SJSA1 (cell line): Measurements from ENCODE around the gene PACSIN2. TPM values are rescaled to one million over a fixed set of nuclear protein-coding genes. Genes with fewer than 3 reads are reported as not detected.

ENCODE experiments used
- DNase-seq, 2 experiments: peaks; one replicate each; pipeline ENCODE4 v3.0.0-alpha.2; 2015 to 2020; ENCODE audit warnings: low spot score in 2 of 2, low read depth in 1 of 2
- H3K27ac ChIP-seq: fragments of 250-450 bp; sonication (Bioruptor Pico); 2 replicates; pipeline ENCODE4 v1.5.1; 2020; ENCODE audit warnings: mild to moderate bottlenecking, moderate library complexity
- H3K27me3 ChIP-seq: fragments of 250-450 bp; sonication (Bioruptor Pico); replicated peaks from 2 replicates; pipeline ENCODE4 v1.5.1; 2020; ENCODE audit warnings: mild to moderate bottlenecking, moderate library complexity
- H3K36me3 ChIP-seq: fragments of 250-450 bp; sonication (Bioruptor Pico); 2 replicates; pipeline ENCODE4 v1.5.1; 2020; ENCODE audit warnings: mild to moderate bottlenecking
- H3K4me1 ChIP-seq: fragments of 250-450 bp; sonication (Bioruptor Pico); replicated peaks from 2 replicates; pipeline ENCODE4 v1.6.1; 2021; ENCODE audit warnings: mild to moderate bottlenecking
- H3K4me3 ChIP-seq: fragments of 250-450 bp; sonication (Bioruptor Pico); 2 replicates; pipeline ENCODE4 v1.5.1; 2020; ENCODE audit warnings: mild to moderate bottlenecking
- H3K9me3 ChIP-seq: fragments of 250-450 bp; sonication (Bioruptor Pico); replicated peaks from 2 replicates; pipeline ENCODE4 v1.5.1; 2020; ENCODE audit warnings: mild to moderate bottlenecking
- total RNA-seq: library from RNA; depleted of rRNA; stranded (reverse); fragments of >200 nt; shearing (Covaris generic); gene quantifications from 2 replicates; pipeline ENCODE4 v1.2.3, GENCODE V29; 2014

Gene PACSIN2
- total RNA-seq, 1 experiment from 2014 or later = 98.3 TPM

DNA sequence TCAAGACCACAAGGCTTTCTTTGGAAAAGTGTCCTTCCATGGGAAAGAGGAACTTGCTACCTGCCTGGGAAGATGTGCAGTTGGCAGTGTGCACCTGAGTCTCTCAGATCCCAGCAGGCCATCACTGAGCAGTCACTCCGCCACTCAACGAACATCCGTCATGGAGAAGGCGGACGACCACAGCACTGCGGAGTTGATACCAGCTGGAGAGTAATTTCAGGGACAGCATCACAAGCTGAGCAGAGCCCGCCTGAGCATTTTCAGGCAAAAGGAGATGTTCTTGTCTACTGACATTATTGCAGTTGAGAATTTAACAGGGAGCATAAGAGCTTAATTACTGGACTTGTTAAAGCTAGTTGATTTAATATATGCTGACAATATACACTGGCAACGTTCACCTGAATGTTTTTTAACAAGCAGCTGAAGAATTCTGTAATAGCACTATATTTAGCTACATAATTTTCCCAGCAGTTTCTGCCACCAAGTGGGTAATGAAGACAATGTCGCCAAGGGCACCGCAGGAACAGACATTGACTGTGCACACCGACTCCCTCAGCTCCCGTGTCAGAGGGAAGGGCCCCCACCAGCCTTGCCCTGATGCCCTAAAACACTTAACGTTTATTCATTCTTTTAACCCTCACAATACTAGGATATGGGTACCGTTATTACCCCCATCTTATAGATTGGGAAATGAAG is 105.4 kb downstream of the PACSIN2 start:
- Histone ChIP-seq H3K27me3 (no peaks in the 10 kb centered on the region), H3K27ac (no peak overlapping the region), H3K4me3 (no peak overlapping the region), H3K36me3 (peaks cover 75% of the 10 kb centered on the region), H3K9me3 (no peaks in the 10 kb centered on the region), H3K4me1 (peaks cover 8% of the 10 kb centered on the region)
- DNase-seq = no peak

DNA sequence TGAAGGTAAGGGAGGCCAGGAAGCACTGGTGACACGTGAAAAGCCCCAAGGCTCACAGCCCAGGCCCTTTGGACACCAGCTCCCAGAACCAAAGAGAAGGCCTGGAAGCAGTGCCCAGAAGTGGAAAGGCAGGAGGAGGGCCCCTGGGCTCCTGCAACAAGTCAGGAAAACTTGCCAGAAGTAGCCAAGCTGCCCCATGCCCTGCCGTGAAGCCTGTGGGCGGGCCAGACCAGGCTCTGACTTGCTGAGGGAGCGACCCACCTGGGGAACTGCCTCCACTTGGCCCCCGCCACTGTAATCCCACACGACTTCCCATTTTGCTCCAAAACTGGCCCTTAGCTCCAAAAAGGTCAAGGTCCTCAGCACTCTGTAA is 106.6 kb downstream of the PACSIN2 start:
- Histone ChIP-seq H3K4me1 (peaks cover 8% of the 10 kb centered on the region), H3K4me3 (no peak overlapping the region), H3K9me3 (no peaks in the 10 kb centered on the region), H3K27me3 (no peaks in the 10 kb centered on the region), H3K36me3 (peaks cover 87% of the 10 kb centered on the region), H3K27ac (no peak overlapping the region)
- DNase-seq = no peak

DNA sequence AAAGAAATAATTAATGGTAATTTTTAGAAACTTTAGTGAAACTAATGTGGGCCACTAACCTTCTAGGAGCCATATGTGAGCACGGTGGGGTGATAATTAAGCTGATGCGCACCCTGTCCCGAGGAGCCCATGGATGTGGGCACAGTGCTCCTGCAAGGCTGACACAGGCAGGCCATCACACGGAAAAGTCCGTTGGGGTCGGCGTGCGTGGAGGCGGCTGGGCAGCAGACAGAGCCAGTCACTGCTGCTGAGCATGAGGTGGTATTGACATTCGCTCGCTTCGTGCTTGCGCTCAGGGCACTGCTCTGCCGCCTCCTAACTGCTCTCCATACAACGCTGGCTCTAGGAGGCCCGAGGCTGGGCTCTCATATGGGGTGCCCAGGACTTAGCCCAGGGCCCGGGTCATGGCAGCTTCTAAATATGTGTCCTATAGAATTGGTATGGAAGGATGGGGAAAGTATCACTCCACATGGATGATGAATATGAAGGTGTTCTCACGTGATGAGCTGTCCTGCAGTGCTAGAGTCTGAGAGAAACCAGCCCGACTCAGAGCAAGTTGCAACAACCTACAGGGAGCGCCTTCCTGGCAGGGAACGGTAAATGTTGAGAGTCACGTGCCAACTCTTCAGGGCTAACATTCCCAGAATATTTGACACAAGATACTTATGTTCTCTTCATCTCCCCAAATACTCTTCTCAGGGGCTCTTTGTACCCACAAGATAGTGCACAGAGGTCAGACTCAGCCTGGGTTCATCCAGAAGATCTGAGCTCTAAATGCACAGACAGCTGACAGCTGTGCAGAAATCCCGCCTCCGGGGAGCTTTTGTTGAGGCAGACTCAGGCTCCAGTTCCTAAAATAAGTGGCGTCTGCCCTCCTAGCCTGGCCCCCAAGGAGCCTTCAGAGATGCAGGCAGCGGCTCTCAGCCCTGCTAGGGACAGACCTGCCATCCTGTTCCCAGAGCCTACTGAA is 107.3 kb downstream of the PACSIN2 start:
- peaks cover 93% of the 10 kb centered on the region for H3K36me3 ChIP-seq
- H3K9me3 ChIP-seq = no peaks in the 10 kb centered on the region
- peaks cover 8% of the 10 kb centered on the region for H3K4me1 ChIP-seq
- H3K27me3 ChIP-seq = no peaks in the 10 kb centered on the region
- no peak overlapping the region for H3K27ac ChIP-seq
- DNase-seq = no peak
- H3K4me3 ChIP-seq = no peak overlapping the region

DNA sequence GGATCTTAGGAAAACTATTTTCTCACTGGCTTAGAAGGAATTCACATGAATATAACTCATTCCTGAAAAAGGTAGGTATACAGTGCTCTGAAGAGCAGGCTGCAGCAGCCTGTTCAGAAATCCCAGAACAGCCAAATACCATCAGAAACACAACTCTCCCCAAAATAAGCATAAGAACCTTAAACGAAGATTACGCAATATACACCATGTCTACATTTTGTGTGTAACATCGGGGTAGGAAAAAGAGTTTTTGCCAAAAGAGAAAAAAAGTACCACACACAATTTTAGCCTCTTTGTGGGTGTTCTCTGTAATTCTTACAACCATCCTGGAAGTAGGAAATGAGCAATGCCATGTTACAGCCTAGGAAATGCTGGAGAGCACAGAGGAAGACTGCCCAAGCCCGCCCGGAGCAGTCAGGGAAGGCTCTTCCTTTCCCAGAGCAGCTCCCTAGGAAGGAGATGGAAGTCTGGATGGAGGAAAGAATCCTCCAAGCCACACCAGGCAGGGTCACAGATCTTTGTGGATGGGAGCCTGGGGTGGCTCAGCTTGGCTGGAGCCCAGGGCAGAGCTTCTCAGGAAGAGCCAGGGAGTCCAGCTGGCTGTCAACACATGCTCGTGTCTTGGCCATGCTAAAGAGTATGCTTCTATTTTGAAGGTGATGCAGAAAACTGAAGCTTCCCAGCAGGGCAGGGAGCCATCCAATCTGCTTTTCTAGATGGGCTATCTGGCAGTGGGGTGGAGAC is 108.2 kb downstream of the PACSIN2 start:
- no peak for DNase-seq
- no peak overlapping the region for H3K27ac ChIP-seq
- H3K4me1 ChIP-seq = peaks cover 12% of the 10 kb centered on the region

DNA sequence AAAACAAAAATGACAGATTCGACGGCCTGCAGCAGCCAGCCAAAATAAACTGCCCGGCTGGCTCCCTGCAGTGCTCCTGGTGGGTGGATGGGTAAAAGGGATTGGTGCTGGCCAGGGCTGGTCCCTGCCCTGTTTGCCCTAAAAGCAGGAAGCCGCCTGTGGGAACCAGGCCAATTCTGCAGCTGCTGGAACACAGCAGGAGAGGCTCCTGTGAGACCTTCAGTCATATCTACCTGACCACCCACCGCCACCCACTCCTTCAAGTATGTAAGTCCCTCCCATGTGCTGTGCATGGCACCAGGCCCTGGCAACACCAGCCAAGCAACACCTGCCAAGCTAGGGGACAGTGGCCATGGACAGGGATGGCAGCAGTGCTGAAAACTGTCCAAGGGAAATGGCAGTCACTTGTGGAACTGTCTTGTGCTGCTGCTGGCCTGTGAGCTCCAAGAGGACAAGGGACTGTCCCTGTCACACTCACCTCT is 109.2 kb downstream of the PACSIN2 start:
- H3K4me1 ChIP-seq = peaks cover 12% of the 10 kb centered on the region

More for the DNA sequence above, 108.2 kb downstream of the PACSIN2 start:
- H3K36me3 ChIP-seq = peaks cover 95% of the 10 kb centered on the region
- H3K9me3 ChIP-seq = no peaks in the 10 kb centered on the region
- H3K27me3 ChIP-seq = no peaks in the 10 kb centered on the region
- no peak overlapping the region for H3K4me3 ChIP-seq

DNA sequence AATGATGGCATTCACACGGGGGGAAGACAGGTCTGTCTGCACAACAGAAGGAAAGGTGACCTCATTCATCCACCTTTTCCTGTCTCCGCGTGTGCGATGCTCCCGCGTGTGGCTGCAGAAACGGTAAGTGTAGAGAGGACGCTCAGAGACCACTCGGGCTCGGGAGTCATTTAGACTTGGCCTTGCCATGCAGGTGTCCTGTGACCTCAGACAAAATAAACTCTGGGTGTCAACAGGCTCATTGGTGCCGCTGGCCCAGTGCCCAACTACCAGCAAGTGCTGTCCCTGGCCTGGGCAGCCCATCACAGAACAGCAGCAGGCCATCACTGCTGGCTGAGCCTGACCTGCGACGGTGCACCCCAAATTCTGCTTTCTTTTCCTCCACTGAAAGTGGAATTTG is 109.7 kb downstream of the PACSIN2 start:
- no peak overlapping the region for H3K27ac ChIP-seq
- H3K4me3 ChIP-seq = no peak overlapping the region
- H3K4me1 ChIP-seq = peaks cover 12% of the 10 kb centered on the region

More for the DNA sequence above, 109.2 kb downstream of the PACSIN2 start:
- H3K9me3 ChIP-seq = no peaks in the 10 kb centered on the region
- no peak overlapping the region for H3K27ac ChIP-seq
- H3K27me3 ChIP-seq = no peaks in the 10 kb centered on the region
- peaks cover 97% of the 10 kb centered on the region for H3K36me3 ChIP-seq
- no peak for DNase-seq
- no peak overlapping the region for H3K4me3 ChIP-seq

DNA sequence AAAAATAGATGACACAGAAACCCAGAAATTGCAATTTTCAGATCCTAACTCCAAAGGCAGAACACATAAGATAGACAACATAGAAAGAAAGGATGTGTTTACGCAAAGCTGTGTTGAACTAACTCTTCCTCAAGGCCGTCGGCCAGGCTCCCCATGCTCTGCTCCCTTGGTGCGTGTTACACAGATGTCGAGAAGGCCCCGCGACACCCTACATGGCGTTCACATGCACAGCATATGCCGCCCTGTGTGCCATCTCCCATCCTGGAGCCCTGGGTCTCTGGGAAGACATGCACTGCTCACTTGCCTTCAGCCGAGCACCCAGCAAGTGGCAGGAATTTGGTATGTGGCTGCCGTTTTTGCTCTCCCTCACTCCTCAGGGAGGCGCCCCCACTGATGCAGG is 110.9 kb downstream of the PACSIN2 start:
- Histone ChIP-seq H3K27me3 (no peaks in the 10 kb centered on the region), H3K4me1 (peaks cover 12% of the 10 kb centered on the region), H3K27ac (no peak overlapping the region), H3K9me3 (no peaks in the 10 kb centered on the region), H3K36me3 (peaks cover 93% of the 10 kb centered on the region), H3K4me3 (no peak overlapping the region)
- DNase-seq = no peak

More for the DNA sequence above, 109.7 kb downstream of the PACSIN2 start:
- no peak for DNase-seq
- peaks cover 95% of the 10 kb centered on the region for H3K36me3 ChIP-seq
- no peaks in the 10 kb centered on the region for H3K27me3 ChIP-seq
- H3K9me3 ChIP-seq = no peaks in the 10 kb centered on the region

DNA sequence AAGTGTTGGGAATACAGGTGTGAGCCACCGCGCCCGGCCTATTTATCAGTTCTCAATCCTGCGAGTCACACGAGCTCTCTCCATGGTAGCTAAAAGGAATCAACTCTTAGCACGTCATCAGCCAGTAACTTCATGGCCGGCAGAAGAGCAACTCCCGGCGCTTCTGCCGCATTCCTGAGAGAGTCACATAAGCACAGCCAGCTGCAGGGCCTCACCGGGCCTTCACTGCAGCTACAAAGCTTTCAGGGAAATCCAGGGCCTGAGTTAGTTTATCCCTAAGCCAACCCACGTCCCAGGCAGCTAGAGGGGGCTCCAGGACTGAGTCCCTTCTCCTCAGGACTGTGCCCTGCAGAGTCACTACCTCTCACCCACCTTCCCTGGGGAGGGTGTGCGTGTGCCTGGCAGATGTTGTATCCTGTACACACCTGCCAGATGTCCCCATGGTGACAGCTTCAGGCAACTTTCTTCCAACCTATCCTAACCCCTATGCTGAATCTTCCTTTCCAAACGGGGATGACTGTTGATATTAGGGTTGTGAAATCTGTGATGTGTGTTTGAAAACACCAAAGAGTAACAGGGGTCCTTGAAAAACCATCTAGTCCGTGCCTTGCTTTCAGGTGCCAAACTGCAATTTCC is 112.0 kb downstream of the PACSIN2 start:
- H3K9me3 ChIP-seq = no peaks in the 10 kb centered on the region
- no peak overlapping the region for H3K4me3 ChIP-seq
- DNase-seq = no peak
- peaks cover 12% of the 10 kb centered on the region for H3K4me1 ChIP-seq
- no peaks in the 10 kb centered on the region for H3K27me3 ChIP-seq
- H3K36me3 ChIP-seq = peaks cover 88% of the 10 kb centered on the region
- H3K27ac ChIP-seq = no peak overlapping the region

DNA sequence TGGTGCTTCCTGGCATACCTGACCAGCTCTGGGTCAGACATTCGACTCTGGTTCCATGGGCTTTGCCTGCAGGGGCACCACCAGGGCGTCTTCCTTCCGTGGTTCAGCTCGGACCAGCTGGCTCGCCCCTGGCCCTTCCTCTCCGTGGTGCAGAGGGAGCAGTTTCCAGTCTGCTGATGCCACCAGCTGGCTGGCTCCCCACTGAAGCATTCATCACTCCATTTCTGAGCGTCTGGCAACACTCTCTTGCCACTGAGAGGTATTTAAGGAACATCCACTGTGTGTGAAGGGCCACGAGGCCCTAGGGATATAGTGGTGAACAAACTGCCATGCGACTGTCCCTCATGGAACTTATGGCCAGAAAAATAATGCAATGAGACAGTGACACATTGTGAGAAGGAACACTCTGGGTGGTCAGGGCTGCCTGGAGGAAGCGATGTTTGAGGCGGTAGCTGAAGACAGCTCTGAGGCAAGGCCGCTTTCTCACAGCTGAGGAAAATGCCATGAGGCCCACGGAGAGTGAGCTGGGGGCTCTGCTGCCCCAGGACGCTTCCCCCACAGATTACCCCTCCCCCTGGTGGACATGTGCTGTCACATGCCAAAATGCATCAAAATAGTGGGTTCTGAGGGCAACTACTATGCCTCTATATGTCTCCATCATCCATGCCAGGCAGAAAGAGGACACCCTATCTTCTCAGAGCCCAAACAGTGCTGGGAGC is 113.0 kb downstream of the PACSIN2 start:
- H3K4me1 ChIP-seq = peaks cover 10% of the 10 kb centered on the region
- DNase-seq = no peak
- H3K36me3 ChIP-seq = peaks cover 78% of the 10 kb centered on the region
- H3K27ac ChIP-seq = no peak overlapping the region
- H3K4me3 ChIP-seq = no peak overlapping the region
- H3K27me3 ChIP-seq = no peaks in the 10 kb centered on the region
- H3K9me3 ChIP-seq = no peaks in the 10 kb centered on the region

DNA sequence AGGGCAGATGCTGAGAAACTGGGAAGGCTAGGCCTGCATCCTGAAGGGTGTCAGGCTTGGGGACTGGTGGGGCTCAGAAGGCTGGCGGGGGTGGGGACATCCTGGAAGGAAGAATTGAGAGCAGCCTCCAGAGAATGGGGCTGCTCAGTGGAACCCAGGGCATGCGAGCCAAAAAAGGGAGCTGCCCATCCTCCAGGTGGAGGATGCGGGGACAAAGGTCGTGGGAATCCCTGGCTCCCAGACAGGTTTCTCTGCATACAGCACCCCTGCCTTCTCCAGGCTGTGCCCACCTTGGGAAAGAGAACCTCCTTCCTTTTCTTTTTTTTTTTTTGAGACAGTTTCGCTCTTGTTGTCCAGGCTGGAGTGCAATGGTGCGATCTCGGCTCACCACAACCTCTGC is 117.0 kb downstream of the PACSIN2 start:
- H3K27ac ChIP-seq = no peak overlapping the region
- peaks cover 4% of the 10 kb centered on the region; the same call in 1 of the 2 replicates for H3K4me1 ChIP-seq
- H3K36me3 ChIP-seq = peaks cover 50% of the 10 kb centered on the region
- H3K27me3 ChIP-seq = no peaks in the 10 kb centered on the region
- no peak for DNase-seq
- no peaks in the 10 kb centered on the region for H3K9me3 ChIP-seq
- H3K4me3 ChIP-seq = no peak overlapping the region

DNA sequence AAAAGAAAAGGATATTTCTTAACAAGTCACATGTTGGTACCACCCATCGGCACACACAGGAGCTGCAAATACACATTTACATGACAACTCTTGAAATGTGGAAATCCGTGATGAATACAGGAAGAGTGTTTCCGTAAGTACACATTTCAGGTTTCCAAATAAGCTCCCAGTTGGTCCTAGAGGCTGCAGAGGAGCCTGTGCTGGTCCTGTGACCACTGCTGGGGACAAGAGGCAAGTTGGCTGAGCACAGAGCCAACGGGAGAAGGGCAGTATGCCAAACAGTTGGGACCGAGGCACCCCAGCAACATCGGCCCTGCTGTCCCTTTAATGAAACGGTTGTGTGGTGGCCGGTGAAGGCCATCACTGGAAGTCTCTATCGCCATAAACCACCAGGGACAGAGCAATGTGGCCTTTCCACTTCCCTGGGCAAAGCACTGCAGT is 119.4 kb downstream of the PACSIN2 start:
- Histone ChIP-seq H3K27me3 (no peaks in the 10 kb centered on the region), H3K9me3 (no peaks in the 10 kb centered on the region)

DNA sequence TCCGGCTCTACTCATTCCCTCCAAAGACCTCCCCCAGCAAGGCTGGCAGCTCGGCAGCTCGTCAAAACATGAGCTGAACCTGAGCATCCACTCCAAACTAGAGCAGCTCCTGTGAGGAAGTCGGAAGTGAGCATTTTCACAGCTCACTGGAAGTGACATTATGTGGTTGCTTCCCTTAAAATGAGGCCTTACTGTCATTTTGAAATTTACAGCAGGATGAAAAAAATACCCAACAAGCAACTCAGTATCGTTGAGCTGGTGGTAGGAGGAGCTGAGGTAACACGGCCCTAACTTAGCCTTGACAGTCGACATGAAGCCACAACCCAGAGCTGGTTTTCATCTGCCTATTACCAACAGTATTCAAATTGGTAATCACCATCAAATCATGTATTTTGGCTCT is 119.9 kb downstream of the PACSIN2 start:
- no peaks in the 10 kb centered on the region for H3K27me3 ChIP-seq
- no peak overlapping the region for H3K27ac ChIP-seq
- H3K4me1 ChIP-seq = 0 out of 2 replicates have a peak, but pooled peaks cover 2% of the 10 kb centered on the region
- H3K4me3 ChIP-seq = no peak overlapping the region
- no peaks in the 10 kb centered on the region for H3K9me3 ChIP-seq
- H3K36me3 ChIP-seq = peaks cover 51% of the 10 kb centered on the region
- DNase-seq = no peak

More for the DNA sequence above, 119.4 kb downstream of the PACSIN2 start:
- peaks cover 48% of the 10 kb centered on the region for H3K36me3 ChIP-seq
- 0 out of 2 replicates have a peak, but pooled peaks cover 2% of the 10 kb centered on the region for H3K4me1 ChIP-seq
- no peak overlapping the region for H3K27ac ChIP-seq
- no peak for DNase-seq
- no peak overlapping the region for H3K4me3 ChIP-seq
